ENCODE results near the gene WDR31. TPM values are rescaled to one million over a fixed set of nuclear protein-coding genes. Genes with fewer than 3 reads are reported as not detected.
A peak's percentile ranks its signal among the peaks of the same experiment; 100 is the strongest.

The WDR31 gene
- total RNA-seq, 1 experiment from 2014 or later, result 11.2 TPM

GRCh38 chr9:113343732-113344231, 3.7 kb upstream of the WDR31 start:
- TF ChIP-seq CTCF (conservative IDR thresholded peaks at IDR 0.05) (no peak), EZH2 (IDR thresholded peaks at IDR 0.05; ENCODE audit: low read depth) (no peak)
- Histone ChIP-seq H3K9me2 (ENCODE audit: insufficient read depth) (no peaks in the 10 kb centered on the region), H3K4me2 (no peak overlapping the region), H3F3A (ENCODE audit: insufficient read depth, low read depth) (peaks cover 35% of the 10 kb centered on the region), H3K79me2 (ENCODE audit: low read depth) (0 out of 2 replicates have a peak, but pooled peaks cover 4% of the 10 kb centered on the region), H3K36me3 (ENCODE audit: low read depth) (no peaks in the 10 kb centered on the region), H3K4me3 (no peak overlapping the region), H3K4me1 (replicated peaks; ENCODE audit: insufficient read depth) (peaks cover 43% of the 10 kb centered on the region), H3K27ac (no peak overlapping the region; the same call in 1 of the 2 replicates), H4K20me1 (ENCODE audit: insufficient read depth) (no peaks in the 10 kb centered on the region), H2AFZ (no peak overlapping the region), H3K9me3 (ENCODE audit: insufficient read depth, low read depth) (no peaks in the 10 kb centered on the region), H3K27me3 (ENCODE audit: insufficient read depth, low read depth) (no peaks in the 10 kb centered on the region)
- intact Hi-C loops (cut with micrococcal nuclease; ENCODE audit: unreplicated experiment), result loop anchor here (5.0 to 10.0 kb wide), 2 partner anchors 191 to 589 kb away; partner anchors contain the start of genes SLC31A2 and SNX30
- peak in 1 of 2 experiments; percentile 38 for DNase-seq
- CTCF ChIA-PET, result interaction anchor here (0.5 kb wide), 1 partner anchor 34 kb away, joined by 8 read pairs; no protein-coding TSS in a partner anchor
- BruUV-seq (replicated peaks), result no TSS peak
- POLR2A ChIA-PET (ENCODE audit: unreplicated experiment), result no interaction called here

GRCh38 chr9:113341712-113342410, 1.8 kb upstream of the WDR31 start:
- peaks cover 33% of the 10 kb centered on the region for H3F3A ChIP-seq (ENCODE audit: insufficient read depth, low read depth)
- intact Hi-C loops (cut with micrococcal nuclease; ENCODE audit: unreplicated experiment), result loop anchor here (1.0 to 10.0 kb wide), 6 partner anchors 33 to 587 kb away; partner anchors contain the start of genes ALAD, HDHD3, SLC31A2 and SNX30
- CTCF ChIA-PET, result interaction anchor here (0.5 to 1.4 kb wide), 3 partner anchors 36 to 659 kb away, joined by 4 to 7 read pairs (median 4); no protein-coding TSS in a partner anchor
- peak overlapping the region; percentile 90 for H3K4me2 ChIP-seq
- TF ChIP-seq EZH2 (IDR thresholded peaks at IDR 0.05; ENCODE audit: low read depth) (no peak), CTCF (conservative IDR thresholded peaks at IDR 0.05) (no peak)
- H4K20me1 ChIP-seq (ENCODE audit: insufficient read depth), result no peaks in the 10 kb centered on the region
- no peaks in the 10 kb centered on the region for H3K36me3 ChIP-seq (ENCODE audit: low read depth)
- BruUV-seq (replicated peaks), result no TSS peak
- peak; percentile 86 to 96 for DNase-seq
- H3K4me3 ChIP-seq, result peak overlapping the region; percentile 28; the same call in 1 of the 2 replicates
- H3K9me2 ChIP-seq (ENCODE audit: insufficient read depth), result no peaks in the 10 kb centered on the region
- no peaks in the 10 kb centered on the region for H3K27me3 ChIP-seq (ENCODE audit: insufficient read depth, low read depth)
- H3K27ac ChIP-seq, result peak overlapping the region; percentile 81
- POLR2A ChIA-PET (ENCODE audit: unreplicated experiment), result interaction anchor here (0.7 to 1.4 kb wide), 2 partner anchors 28 to 68 kb away, joined by 3 to 4 read pairs; partner anchors contain the start of genes C9orf43 and POLE3
- peak overlapping the region; percentile 66 for H2AFZ ChIP-seq
- H3K9me3 ChIP-seq (ENCODE audit: insufficient read depth, low read depth), result no peaks in the 10 kb centered on the region
- peaks cover 43% of the 10 kb centered on the region for H3K4me1 ChIP-seq (replicated peaks; ENCODE audit: insufficient read depth)
- 0 out of 2 replicates have a peak, but pooled peaks cover 4% of the 10 kb centered on the region for H3K79me2 ChIP-seq (ENCODE audit: low read depth)

- Histone ChIP-seq H4K20me1 (ENCODE audit: insufficient read depth) (no peaks in the 10 kb centered on the region), H3K4me2 (no peak overlapping the region), H3K9me3 (ENCODE audit: insufficient read depth, low read depth) (no peaks in the 10 kb centered on the region), H3K79me2 (ENCODE audit: low read depth) (0 out of 2 replicates have a peak, but pooled peaks cover 4% of the 10 kb centered on the region), H3K27ac (no peak overlapping the region), H3K4me3 (no peak overlapping the region), H3F3A (ENCODE audit: insufficient read depth, low read depth) (peaks cover 27% of the 10 kb centered on the region), H3K9me2 (ENCODE audit: insufficient read depth) (no peaks in the 10 kb centered on the region), H2AFZ (no peak overlapping the region), H3K27me3 (ENCODE audit: insufficient read depth, low read depth) (no peaks in the 10 kb centered on the region), H3K36me3 (ENCODE audit: low read depth) (no peaks in the 10 kb centered on the region), H3K4me1 (replicated peaks; ENCODE audit: insufficient read depth) (peaks cover 28% of the 10 kb centered on the region)
- CTCF ChIA-PET, result no interaction called here
- TF ChIP-seq CTCF (conservative IDR thresholded peaks at IDR 0.05) (no peak), EZH2 (IDR thresholded peaks at IDR 0.05; ENCODE audit: low read depth) (no peak)
- intact Hi-C loops (cut with micrococcal nuclease; ENCODE audit: unreplicated experiment), result no loop called here
- POLR2A ChIA-PET (ENCODE audit: unreplicated experiment), result interaction anchor here (0.6 kb wide), 1 partner anchor 285 kb away, joined by 11 read pairs; no protein-coding TSS in a partner anchor
- DNase-seq, result no peak
- BruUV-seq (replicated peaks), result no TSS peak
Observed at GRCh38 chr9:113337714-113338113, 2.4 kb downstream of the WDR31 start.

All from PC-9 (cell line).